Retinal pigment epithelial cell (primary cell): ENCODE data around the gene SUMF1.

Experiments used
- DNase-seq: peaks from one replicate; pipeline ENCODE4 v3.0.0-alpha.2; 2010; ENCODE audit warnings: low read depth
- H3K4me3 ChIP-seq: 2 replicates; pipeline ENCODE4 v1.5.1; 2011; ENCODE audit warnings: mild to moderate bottlenecking, low read length, control low read depth, moderate library complexity
- CTCF ChIP-seq: conservative IDR thresholded peaks from 2 replicates; pipeline ENCODE4 v1.5.1; 2011; ENCODE audit warnings: low read depth, low read length, control low read depth, inconsistent platforms

SUMF1 gene

GRCh38 chr3:4504340-4505261 is 37.5 kb upstream of the SUMF1 start:
- DNase-seq = no peak
- no peak for TF ChIP-seq CTCF
- no peak overlapping the region for H3K4me3 ChIP-seq

- no peak overlapping the region for H3K4me3 ChIP-seq
- no peak for TF ChIP-seq CTCF
- DNase-seq = no peak
These were observed 36.0 kb upstream of the SUMF1 start for GRCh38 chr3:4503050-4503449.

DNA sequence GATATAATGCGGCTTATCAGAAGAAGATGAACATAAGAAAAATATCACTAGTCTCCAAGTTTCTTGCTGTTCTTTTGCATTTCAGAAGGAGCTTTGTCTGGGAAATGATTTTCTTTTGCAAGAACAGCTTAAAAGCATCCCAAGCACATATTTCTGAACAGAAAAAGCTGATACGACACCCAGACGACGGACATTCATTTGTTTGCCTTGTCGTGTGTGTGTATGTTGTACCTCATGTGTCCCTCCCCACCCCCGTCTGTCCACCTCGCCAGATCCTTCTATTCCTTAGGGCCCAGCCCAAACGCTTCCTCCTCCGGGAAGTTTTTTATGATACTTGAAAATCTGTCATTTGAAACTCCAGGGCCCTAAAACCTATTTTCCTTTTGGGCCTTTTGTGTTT is 34.9 kb upstream of the SUMF1 start:
- no peak for DNase-seq
- no peak for TF ChIP-seq CTCF
- no peak overlapping the region for H3K4me3 ChIP-seq

DNA sequence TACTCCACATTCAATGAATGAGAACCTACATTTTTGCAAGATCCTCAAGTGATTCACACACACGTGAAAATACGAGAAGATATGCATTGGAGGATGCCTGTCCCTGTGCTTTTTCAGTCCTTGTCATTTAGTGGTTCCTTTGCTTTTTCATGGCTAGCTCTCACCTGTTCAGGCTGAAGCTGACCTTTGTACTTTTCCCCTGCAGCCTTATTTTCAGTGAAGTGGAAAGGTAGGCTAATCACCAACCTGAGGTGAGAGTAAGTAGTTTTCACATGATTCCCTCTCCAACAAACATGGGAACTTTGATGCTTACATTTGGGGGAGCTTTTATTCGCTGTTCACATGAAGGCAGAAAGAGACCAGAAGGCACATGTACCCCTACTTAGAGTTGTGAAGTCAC is 34.4 kb upstream of the SUMF1 start:
- no peak overlapping the region for H3K4me3 ChIP-seq
- no peak for TF ChIP-seq CTCF
- no peak for DNase-seq

GRCh38 chr3:4498446-4498845 is 31.4 kb upstream of the SUMF1 start:
- TF ChIP-seq CTCF = no peak
- DNase-seq = no peak
- no peak overlapping the region for H3K4me3 ChIP-seq

DNA sequence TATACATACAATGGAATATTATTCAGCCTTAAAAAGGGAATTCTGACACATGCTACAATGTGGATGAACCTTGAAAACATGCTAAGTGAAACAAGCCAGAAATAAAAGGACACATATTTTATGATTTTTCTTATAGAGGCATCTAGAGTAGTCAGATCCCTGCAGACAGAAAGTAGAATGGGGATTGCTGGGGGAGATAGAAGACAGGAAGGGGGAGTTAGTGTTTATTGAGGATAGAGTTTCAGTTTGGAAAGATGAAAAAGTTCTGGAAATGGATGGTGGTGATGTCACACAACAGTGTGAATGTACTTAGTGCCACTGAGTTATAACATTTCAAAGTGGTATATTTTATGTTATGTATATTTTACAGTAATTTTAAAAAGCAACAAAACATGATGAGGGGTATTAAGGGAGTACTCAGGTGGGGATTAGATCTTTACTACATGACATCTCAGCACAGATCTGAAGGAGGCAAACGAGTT is 30.8 kb upstream of the SUMF1 start:
- no peak overlapping the region for H3K4me3 ChIP-seq
- TF ChIP-seq CTCF = no peak
- no peak for DNase-seq

- TF ChIP-seq CTCF = no peak
- H3K4me3 ChIP-seq = no peak overlapping the region
- no peak for DNase-seq
These were observed 30.1 kb upstream of the SUMF1 start for GRCh38 chr3:4497005-4497692.
